HCEC 1CT (cell line): ENCODE measurements around the gene ATRN.
"Not testable (repeated sequence)": the region's sequence is repeated elsewhere in the genome, so short reads cannot be mapped to it uniquely, and the experiment has no call there.

ENCODE experiments used
- DNase-seq: peaks from one replicate; pipeline ENCODE4 v3.0.0-alpha.2; 2017

Gene ATRN

DNA sequence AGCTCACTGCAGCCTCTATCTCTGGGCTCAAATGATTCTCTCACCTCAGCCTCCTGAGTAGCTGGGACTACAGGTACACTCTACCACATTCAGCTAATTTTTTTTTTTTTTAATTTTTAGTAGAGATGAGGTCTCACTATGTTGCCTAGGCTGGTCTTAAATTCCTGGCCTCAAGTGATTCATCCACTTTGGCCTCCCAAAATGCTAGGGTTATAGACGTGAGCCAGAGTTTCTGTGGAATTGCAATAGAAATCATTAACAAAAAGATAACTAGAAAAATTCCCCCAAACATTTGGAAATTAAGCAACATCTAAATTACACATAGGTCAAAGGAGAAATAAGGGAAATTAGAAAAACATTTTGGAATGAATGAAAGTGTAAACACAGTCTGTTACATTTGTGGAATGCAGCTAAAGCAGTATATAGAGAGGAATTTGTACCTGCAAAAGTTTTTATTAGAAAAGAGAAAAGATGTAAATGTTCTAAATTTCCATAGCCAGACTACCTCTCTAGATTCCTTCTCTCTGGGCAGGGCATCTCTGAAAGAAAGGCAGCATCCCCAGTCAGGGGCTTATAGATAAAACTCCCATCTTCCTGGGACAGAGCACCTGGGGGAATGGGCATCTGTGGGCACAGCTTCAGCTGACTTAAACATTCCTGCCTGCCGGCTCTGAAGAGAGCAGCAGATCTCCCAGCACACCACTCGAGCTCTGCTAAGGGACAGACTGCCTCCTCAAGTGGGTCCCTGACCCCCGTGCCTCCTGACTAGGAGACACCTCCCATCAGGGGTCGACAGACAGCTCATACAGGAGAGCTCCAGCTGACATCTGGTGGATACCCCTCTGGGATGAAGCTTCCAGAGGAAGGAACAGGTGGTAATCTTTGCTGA, 51.3 kb downstream of the ATRN start:
- no peak for DNase-seq

DNA sequence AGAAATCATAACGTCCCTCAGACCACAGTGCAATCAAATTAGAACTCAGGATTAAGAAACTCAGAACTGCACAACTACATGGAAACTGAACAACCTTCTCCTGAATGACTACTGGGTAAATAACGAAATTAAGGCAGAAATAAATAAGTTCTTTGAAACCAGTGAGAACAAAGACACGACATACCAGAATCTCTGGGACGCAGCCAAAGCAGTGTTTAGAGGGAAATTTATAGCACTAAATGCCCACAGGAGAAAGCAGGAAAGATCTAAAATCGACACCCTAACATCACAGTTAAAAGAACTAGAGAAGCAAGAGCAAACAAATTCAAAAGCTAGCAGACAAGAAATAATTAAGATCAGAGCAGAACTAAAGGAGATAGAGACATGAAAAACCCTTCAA, 53.9 kb downstream of the ATRN start:
- not testable (repeated sequence) for DNase-seq

DNA sequence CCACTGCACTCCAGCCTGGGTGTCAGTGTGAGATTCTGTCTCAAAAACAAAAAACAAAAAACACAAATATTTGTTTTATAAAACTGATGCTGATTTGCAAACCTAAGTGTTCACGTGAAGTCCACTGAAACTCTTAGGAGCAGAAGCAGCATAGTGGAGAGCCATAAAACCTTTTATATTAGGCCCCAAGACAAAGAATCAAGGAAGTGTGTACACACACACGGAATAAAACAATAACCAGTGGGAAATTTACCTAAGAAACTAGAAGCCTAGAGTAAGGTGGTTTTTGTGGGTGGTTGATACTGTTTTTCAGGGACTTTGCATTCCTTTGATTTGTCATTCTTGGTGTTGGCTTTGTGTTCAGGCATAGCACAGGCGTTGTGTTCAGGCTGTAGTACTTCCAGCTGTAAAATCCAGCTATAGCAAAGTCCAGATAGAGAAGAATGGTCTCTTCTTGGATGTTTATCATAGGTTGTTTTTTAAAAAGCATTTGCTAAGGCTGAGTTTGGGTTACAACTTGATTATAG, 61.3 kb downstream of the ATRN start:
- no peak for DNase-seq

DNA sequence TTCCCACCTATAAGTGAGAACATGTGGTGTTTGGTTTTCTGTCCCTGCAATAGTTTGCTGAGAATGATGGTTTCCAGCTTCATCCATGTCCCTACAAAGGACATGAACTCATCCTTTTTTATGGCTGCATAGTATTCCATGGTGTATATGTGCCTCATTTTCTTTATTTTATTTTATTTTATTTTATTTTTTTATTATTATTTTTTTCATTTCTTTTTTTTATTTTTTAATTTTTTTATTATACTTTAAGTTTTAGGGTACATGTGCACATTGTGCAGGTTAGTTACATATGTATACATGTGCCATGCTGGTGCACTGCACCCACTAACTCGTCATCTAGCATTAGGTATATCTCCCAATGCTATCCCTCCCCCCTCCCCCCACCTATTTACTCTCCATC, 66.9 kb downstream of the ATRN start:
- DNase-seq = not testable (repeated sequence)

DNA sequence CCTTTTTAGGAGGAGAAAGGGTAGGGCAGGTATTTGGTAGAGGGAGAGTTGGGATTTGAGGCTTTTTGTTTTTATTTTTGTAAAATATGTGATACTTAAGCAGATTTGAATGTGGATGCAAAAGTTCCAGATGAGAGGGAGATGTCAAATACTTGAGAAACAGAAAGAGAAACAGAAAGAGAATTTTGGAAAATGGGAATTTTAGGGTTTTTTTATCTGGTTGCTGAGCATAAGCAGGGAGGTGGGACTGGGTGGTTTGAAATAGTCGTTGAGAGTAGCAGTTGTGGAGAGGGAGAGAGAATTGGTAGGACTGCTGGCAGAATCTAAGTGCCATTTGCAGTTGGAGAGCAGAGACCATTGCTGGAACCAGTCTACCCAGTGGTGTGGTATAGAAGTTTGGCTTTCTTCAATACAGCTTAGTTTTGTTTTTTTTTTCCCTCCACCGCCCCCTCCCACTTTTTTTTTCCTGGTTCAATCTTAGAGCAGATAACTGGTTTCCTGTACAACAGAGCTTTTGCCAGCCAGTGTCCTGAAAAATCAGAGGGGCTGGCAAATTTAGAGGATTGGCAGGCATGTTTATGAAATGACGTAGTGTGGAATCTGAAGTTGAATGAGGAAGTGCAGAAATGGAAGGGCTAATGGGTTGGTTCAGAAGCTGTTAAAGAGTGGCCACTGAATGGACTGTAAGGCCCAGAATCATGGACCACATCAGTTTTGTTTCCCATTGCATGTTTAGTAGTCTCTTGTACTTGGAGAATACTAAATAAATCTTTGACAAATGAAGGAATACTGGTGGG, 68.7 kb downstream of the ATRN start:
- DNase-seq = no peak

DNA sequence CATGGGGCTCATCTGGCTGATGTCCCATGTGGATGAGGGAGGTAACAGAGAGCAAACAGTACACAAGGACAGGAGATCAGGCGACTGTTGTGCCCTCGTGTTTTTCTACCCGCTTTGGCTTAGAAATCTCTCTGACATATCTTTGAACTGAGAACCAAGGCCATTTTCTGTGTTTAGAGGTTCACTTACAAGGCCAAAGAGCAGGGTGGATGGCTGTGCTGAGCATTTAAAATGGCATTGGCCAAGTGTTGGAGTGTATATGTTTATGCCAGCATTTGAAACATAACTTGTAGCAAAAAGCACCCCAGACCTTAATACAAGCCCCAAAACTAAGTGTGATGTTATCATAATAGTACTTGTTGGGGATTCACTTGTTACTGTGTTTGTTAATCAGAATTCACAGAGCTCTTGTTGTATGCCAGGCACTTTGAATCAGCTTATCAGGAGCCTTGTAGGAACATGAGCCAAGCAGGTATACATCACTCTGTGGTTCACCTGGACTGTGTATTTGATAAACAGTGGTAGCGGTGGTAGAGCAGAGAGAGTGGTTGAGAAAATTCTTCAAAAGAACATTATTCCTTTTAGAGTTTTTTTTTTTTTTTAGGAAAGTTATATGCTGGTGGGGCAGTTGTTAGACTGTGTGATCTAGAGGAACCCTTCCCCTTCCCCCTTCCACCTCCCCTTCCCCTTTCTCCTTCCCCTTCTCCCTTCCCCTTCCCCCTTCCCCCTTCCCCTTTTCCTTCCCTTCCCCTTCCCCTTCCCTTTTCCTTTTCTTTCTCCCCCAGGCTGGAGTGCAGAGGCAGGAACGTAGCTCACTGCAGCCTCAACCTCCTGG, 71.3 kb downstream of the ATRN start:
- no peak for DNase-seq

DNA sequence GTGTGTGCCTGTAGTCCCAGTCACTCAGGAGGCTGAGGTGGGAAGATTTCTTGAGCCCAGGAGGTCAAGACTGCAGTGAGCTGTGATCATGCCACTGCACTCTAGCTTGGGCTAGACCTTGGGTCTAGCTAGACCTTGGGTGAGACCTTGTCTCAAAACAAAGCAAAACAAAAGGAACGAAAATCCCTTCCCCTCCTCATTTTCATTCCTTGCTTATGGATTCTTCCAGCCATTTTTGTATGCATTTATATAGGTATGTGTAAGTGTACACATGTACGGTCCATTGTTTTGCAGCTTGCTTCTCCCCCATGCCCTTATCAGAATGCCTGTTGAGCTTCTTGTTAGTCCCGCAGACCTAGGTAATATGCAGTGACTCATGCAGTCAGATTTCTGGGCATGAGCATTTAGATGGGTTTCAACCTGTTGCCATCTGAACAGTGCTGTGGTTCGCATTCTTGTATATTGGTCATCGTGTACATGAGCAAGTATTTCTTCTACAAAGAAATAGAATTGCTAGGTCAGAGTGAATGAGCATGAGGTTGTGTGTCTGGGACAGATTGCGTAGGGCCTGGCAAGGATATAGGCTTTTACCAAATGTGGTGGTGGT, 73.2 kb downstream of the ATRN start:
- no peak for DNase-seq

DNA sequence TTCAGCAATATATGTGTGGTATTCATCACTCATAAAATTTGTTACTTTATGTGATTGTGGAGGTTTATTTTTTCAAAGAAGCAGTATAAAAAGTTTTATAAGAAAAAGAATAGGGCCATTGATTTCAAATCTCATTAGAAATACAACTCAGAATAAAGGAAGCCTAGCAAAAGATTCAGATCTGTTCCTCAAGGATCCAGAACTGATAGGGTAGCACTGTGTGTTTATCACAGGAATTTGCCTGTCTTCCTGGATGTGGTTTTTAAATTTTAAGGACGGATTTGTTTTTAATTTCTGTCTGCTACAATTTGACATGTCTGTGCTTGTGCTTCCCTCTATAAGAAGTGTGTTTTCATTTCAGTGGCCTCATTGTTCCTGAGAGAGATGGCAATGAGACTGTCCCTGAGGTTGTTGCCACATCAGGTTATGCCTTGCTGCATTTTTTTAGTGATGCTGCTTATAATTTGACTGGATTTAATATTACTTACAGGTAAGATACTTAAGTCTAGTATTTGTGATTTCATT, 74.6 kb downstream of the ATRN start:
- DNase-seq = no peak

DNA sequence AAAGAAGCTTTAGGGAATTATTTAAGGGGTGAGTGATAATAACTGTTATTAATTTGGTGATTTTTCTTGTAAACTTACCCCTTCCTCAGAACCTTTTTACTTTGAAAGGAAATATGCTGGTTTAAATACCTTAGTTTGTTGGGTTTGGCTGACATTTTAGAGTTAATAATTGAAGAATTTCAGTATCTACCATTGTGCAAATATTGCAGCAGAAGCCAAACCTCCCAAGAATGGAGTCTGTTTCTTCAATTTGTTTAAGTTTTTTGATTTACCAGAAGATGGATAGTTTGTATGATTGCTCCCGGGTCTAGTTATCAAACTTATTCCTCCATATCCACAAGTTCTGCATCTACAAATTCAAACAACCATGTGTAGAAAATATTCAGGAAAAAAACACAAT, 77.1 kb downstream of the ATRN start:
- no peak for DNase-seq

DNA sequence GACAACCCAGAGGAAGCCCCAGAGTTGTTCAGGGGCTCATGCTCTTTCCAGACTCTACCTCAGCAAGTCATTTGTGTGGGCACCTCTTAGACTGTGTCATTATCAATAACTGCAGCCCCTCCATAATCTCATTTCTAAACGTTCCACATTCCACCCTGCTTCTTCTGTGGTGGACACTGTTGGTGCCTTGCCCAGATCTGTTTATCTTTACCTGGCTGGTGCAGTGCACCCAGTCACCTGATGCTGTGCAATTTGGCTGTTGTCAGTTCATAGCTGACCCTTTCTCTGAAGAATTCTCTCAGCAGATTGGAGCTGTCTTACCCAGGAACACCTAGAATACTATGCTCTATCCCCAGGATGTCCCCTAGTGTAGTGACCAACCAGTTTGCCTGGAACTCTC, 80.0 kb downstream of the ATRN start:
- no peak for DNase-seq

DNA sequence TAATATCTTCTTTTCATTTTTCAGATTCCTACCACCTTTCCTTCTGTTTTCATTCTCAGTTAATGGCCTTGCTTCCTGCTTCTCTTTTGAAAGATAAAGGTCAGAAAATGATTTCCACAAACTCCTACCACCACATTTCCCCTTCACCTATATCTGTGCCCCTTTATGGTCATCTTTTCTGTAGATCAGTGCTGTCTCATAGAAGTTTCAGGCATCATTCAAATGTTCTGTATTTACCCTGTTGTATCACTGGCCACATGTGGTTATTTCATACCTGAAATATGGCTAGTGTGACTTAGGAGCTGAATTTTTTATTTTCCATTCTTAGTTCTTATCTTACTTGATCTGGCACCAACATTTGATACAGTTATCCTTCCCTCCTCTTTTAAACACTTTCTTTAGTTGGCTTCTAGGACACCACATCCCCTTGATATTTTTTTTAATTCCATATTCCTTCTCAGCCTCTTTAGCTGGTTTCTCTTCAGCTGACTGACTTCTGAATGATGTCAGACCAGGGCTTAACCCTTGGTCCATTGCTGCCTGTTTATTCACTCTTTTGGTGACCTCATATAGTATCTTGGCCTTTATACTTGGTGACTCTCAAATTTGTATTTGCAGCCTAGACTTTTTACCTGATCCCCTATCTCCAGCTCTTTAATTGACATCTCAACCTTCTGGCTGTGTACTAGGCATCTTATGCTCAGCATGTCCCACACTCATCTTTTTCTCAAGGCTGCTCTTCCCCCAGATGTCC, 81.0 kb downstream of the ATRN start:
- DNase-seq = peak; percentile 11

DNA sequence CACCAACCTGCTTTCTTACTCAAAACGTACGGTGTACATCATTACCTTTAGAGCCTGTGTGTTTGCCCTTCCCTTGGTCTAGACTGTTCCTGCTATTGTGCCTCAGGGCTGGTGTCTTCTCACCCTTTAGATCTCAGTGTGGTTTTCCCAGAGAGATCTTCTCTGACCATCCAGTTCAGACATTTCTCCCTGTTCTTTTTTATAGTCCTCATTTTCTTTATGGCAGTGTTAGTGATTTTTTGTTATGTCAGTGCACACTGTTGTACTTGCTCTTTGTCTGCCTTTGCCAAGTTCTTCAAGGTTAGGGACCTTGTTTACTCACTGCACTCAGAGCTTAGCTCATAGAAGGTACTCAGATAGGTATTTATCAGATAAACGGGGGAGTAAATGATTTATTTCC, 82.8 kb downstream of the ATRN start:
- DNase-seq = no peak

DNA sequence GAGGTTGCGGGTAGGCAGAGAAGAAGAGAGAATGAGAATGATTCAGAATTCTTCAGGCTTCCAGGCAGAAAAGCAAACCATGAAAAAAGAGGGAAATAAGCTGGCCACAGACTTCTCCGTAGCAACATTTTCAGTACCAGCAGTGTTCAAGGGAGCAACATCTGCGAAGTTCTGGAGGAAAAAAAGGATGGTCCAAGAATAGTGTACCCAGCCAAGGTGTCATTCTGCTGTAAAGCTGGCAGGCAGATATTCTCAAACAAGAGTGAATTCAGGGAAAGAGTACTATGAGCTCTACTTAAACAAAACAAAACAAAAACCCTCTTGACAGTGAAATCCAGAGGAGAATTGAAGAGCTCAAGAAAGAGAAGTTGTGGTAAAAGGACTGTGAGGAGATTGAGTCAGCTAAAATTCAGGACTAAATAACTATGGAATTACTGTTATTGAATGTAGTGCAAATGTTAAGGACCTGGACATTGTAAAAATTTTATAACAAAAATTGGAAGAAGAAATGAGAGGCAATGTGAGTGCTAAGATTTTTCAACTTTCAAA, 86.5 kb downstream of the ATRN start:
- DNase-seq = no peak

DNA sequence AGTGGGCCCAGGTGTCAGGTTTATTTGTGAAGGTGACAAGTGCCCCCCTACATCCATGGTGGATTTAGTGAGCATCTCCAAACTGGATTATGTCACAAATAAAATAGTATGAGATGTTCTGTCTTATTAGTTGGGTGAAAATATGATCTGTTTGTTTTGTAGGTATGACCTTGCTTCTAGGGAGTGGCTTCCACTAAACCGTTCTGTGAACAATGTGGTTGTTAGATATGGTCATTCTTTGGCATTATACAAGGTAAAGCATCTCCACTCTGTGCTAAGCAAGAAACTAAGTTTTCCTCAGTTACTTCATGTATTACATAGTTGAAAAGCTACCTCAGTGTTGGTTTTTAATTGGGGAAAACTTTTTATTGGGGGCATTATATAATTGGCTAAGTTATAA, 88.4 kb downstream of the ATRN start:
- DNase-seq = no peak

DNA sequence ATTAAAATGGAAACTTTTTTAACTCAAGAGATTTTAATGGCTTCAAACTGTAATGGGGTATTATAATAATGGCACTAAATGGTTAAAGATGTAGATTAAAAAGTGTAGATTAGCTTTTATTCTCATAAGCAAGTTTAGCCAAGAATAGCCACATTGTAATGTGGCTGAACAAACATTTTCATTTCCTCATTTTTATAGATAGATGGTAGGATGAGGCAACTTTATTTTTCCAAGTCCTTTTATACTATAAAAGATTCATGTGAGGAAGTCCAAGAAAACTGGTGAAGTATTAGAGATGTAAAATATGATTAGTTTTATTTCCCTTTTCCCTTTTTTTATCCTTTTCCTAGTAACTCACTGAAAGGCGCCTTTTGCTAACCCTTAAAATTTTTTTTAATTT, 88.8 kb downstream of the ATRN start:
- no peak for DNase-seq

DNA sequence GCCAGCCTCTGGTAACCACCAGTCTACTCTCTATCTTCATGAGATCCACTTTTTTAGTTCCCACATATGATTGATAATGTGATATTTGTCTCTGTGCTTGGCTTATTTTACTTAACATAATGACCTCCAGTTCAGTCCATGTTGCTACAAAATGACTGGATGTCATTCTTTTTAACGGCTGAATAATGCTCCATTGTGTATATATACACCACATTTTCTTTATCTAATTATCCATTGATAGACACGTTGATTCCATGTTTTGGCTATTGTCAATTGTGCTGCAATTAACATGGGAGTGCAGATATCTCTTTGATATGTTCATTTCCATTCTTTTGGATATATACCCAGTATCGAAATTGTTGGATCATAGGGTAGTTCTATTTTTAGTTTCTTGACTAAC, 89.3 kb downstream of the ATRN start:
- DNase-seq = no peak

DNA sequence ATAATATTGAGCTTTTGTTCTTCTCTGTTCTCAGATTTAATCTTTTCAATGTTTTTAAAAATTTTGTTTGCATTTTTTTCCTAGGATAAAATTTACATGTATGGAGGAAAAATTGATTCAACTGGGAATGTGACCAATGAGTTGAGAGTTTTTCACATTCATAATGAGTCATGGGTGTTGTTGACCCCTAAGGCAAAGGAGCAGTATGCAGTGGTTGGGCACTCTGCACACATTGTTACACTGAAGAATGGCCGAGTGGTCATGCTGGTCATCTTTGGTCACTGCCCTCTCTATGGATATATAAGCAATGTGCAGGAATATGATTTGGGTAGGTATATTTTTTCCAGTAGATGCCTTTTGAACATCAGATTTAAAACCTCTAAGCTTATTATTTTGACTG, 89.8 kb downstream of the ATRN start:
- DNase-seq = peak; percentile 61

DNA sequence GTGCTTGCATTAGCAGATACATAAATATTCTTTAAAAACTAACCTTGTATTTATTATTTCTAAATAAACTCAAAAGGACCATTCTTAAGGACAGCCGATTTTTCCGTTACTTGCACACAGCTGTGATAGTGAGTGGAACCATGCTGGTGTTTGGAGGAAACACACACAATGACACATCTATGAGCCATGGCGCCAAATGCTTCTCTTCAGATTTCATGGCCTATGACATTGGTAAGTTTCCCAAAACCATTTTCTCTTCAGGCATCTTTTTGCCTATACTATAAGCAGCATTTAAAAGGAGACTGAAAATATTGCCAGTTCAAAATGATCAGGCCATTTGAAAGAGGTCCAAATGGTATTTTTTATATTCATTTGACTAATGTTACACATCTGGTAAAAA, 92.3 kb downstream of the ATRN start:
- peak; percentile 60 for DNase-seq

DNA sequence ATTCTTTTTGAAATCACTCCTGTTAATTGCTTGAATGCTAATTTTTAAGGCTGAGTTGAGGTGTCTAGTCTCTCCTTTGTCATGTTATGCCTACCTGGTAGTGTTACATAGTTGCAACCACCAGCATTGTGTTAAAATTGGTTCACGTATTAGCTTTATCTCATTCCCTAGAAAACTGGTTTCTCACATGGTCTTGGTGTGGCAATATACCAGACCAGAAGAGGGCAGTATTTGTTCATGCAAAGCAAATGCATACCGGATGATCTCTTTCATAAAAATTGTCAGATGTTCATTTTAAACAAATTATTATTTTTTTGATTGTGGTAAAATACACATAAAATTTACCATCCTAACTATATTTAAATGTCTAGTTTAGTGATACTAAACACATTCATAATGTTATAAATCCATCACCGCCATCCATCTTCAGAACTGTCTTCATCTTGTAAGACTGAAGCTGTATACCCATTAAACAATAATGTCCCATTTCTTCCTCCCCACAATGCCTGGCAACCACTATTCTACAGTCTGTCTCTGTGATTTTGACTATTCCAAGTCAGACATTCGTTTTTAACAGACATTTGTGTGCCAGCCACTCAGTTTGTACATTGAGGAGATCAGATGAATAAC, 92.8 kb downstream of the ATRN start:
- DNase-seq = peak; percentile 52

DNA sequence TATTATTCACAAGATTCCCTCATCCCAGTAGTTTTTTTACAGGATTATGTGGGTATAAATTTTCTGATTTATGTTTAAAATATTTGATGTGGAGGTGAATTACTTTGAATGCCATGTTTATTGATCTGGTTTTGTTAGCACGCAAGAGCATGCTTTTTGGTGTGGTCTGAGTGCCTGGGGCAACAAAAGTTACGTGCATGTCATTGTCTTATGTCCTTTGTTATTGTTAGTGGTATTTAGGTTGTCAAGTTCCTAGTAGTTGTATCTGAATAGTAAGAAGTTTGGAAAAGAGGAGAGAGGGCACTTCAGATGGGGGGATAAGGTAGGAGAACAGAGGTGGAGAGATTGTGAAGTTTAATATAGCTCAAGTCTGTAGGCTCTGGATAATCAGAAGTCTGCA, 95.0 kb downstream of the ATRN start:
- DNase-seq = no peak

DNA sequence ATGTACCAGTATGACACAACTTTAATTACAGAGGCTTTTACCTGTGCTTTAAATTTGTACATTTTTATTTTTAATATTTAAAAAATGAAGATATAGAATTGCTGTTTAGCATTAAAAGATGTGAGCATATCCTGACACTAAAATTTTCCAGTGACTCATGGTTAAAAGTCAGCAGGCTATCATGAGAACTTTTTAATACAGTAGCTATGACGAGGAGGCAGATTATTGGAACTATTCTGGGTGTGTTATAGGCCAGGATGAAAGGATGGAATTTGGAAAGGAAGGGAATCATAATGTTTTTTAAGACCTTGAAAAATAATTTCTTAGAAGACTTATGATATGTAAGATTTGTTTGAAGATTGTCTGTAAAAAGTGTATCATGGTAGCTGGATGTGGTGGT, 101.3 kb downstream of the ATRN start:
- DNase-seq = peak; percentile 35
